Epithelial cell of esophagus (primary cell): Measurements from ENCODE around the gene LIPA.
A peak's percentile ranks its signal among the peaks of the same experiment; 100 is the strongest.
"Not testable (repeated sequence)": the region's sequence is repeated elsewhere in the genome, so short reads cannot be mapped to it uniquely, and the experiment has no call there.

Experiments
- DNase-seq: peaks from one replicate; pipeline ENCODE4 v3.0.0; 2010; ENCODE audit warnings: low read depth
- H3K4me3 ChIP-seq: 2 replicates; pipeline ENCODE4 v1.5.1; 2011; ENCODE audit warnings: mild to moderate bottlenecking, low read length, control low read depth
- CTCF ChIP-seq: IDR thresholded peaks from 2 replicates; pipeline ENCODE4 v1.5.1; 2011; ENCODE audit warnings: low read depth, mild to moderate bottlenecking, low read length, control low read depth, inconsistent platforms; ENCODE audit not compliant: insufficient read depth; ENCODE audit errors: missing control alignments

Gene LIPA

DNA sequence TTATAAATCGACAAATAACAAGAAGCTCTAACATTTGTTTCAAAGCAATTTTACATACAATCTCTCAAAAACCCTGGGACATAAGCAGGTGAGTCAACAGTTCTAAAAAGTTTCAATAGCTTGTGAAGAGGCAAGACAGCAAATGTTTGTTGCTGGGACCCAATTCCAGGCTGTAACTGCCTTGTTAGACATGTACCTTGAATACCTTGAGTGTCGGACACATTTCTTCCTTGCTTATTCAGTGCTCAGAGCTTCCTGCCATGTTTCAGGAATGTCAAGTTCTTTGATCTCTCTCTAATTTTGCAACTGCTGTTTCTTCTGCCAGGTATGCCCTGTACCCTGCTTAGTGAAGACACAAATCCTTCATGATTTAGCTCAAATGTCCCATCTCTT lies 49.5 kb downstream of the LIPA start:
- no peak for TF ChIP-seq CTCF
- H3K4me3 ChIP-seq, result no peak overlapping the region
- DNase-seq, result peak; percentile 14

GRCh38 chr10:89201345-89202032 lies 50.1 kb downstream of the LIPA start:
- TF ChIP-seq CTCF, result no peak
- H3K4me3 ChIP-seq, result no peak overlapping the region
- DNase-seq, result peak; percentile 48

DNA sequence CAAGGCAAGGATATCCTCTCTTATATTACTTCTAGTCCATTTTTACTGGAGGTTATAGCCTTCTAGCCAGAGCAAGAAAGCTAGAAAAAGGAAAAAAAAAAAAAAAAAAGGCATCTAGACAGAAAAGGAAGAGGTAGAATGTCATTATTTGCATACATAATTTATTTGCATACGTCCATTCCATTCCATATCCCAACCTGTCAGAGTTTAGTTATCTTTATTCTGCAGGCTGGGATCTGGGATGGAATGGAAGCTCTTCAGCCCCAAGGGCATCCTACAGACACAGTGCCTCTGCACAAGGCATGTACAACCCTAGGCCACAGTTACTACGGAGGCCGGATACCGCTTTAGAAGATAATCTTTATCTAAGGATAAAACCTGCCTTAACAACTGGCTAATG lies 54.1 kb downstream of the LIPA start:
- TF ChIP-seq CTCF, result no peak
- no peak for DNase-seq
- no peak overlapping the region for H3K4me3 ChIP-seq

DNA sequence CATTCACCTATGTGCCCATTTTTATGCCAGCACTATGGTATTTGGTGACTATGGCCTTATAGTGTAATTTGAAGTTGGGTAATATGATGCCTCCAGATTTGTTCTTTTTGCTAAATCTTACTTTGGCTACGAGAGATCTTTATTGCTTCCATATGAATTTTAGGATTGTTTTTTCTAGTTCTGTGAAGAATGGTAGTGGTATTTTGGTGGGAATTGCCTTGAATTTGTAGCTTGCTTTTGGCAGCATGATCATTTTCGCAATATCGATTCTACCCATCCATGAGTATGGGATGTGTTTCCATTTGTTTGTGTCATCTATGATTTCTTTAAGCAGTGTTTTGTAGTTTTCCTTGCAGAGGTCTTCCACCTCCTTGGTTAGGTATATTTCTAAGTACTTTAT lies 60.3 kb downstream of the LIPA start:
- not testable (repeated sequence) for DNase-seq, H3K4me3 ChIP-seq

DNA sequence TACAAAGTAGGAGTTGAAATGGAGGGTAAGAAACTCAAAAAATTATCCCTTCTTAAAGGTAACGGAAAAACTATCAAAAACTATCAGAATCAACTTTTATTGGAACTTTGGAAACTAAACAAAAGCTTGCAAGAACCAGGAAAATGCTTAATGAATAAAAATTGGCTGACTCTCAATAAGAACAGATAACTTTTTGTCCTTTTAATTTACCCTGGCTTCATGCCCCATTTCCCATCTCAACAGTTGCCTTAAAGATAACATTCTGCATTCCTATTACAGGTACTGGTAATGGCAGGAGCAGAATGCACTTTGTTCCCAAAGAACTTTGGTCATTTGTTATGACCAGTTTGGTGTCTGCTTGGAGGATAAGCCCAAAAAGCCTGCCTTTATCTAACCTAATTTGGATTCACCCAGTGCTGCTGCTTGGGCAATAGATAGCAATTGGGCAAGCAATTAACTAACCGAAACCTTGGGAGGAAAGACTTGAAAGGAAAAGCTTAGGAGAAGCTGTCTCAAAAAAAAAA lies 62.3 kb downstream of the LIPA start:
- H3K4me3 ChIP-seq, result no peak overlapping the region
- no peak for TF ChIP-seq CTCF
- DNase-seq, result no peak

DNA sequence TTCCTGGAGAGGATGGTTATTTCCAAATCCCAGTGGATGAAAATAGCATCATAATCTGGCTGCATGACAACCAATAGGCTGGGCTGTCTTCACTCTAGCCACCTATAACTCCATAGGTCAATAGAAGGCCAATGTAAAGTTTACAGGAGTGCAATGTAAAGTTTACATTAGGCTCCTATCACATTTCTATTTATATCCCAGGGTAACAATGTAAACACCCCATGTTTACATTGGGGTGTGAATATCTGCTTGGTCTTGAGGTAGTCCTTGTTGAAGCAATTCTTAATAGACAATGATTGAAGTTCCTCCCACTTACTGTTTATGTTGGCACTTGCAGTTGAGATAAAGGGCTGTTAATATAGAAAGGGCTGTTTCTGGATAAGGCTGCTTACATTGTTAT lies 65.9 kb downstream of the LIPA start:
- H3K4me3 ChIP-seq, result no peak overlapping the region
- no peak for TF ChIP-seq CTCF
- DNase-seq, result no peak

GRCh38 chr10:89184638-89185037 lies 66.9 kb downstream of the LIPA start:
- no peak for TF ChIP-seq CTCF
- no peak overlapping the region for H3K4me3 ChIP-seq
- no peak for DNase-seq

DNA sequence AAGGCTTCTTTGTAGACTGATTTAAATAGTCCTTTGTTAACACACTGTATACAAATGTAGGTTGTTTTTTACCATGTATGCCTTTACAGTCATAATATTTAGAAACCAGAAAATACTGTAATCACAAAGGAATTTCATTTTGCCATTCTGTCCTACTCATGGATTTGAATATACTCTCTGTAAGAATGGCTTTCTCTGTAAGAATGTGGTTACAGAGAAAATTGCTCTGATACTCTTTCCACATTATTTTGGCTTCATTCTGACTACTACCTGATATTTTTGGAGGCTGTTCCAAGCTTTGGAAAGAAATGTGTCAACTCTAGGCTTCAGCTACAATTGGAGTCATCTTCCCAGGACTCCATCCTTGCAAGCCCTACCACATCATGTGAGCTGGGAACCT lies 68.0 kb downstream of the LIPA start:
- H3K4me3 ChIP-seq, result no peak overlapping the region
- no peak for TF ChIP-seq CTCF
- DNase-seq, result peak; percentile 12
